Vagina (tissue), 2 donors: ENCODE measurements around the gene ADD1.

ENCODE experiments used
- CTCF ChIP-seq, 3 experiments: fragments of 450-650 bp in 2 of 3; fragments of 200-600 bp in 1 of 3; sonication (generic) in 1 of 3; IDR thresholded peaks; one replicate each; pipeline ENCODE4 v1.5.1; 2017 to 2019; ENCODE audit warnings: antibody characterized with exemption in 3 of 3, mild to moderate bottlenecking in 2 of 3, moderate library complexity in 2 of 3
- POLR2A ChIP-seq, 2 donors: fragments of 450-650 bp; IDR thresholded peaks; one replicate each; pipeline ENCODE4 v1.6.1; 2017; ENCODE audit warnings: antibody characterized with exemption in 2 of 2, mild to moderate bottlenecking in 2 of 2, moderate library complexity in 2 of 2
- POLR2AphosphoS5 ChIP-seq, 2 donors: sonication (generic); formaldehyde crosslinking; IDR thresholded peaks; one replicate each; pipeline ENCODE4 v1.9.0; 2017; ENCODE audit warnings: antibody characterized with exemption in 2 of 2, mild to moderate bottlenecking in 2 of 2, low read depth in 1 of 2; ENCODE audit not compliant: insufficient read depth in 1 of 2

GRCh38 chr4:2924765-2925301, 81.2 kb downstream of the ADD1 start:
- no peak for TF ChIP-seq CTCF (IDR thresholded peaks at IDR 0.05)
- no peak for TF ChIP-seq POLR2AphosphoS5 (IDR thresholded peaks at IDR 0.05; ENCODE audit: insufficient read depth in 1 of 2, low read depth in 1 of 2)
- no peak for TF ChIP-seq POLR2A (IDR thresholded peaks at IDR 0.05)
